Activated CD8-positive, alpha-beta memory T cell treated with anti-CD3 and anti-CD28 coated beads for 4 hours (primary cell): Measurements from ENCODE around the gene RAB12.

ENCODE experiments used
- DNase-seq, 2 donors: peaks; one replicate each; pipeline ENCODE4 v3.0.0-alpha.2; 2020; ENCODE audit warnings: low read depth in 2 of 2

RAB12 gene

DNA sequence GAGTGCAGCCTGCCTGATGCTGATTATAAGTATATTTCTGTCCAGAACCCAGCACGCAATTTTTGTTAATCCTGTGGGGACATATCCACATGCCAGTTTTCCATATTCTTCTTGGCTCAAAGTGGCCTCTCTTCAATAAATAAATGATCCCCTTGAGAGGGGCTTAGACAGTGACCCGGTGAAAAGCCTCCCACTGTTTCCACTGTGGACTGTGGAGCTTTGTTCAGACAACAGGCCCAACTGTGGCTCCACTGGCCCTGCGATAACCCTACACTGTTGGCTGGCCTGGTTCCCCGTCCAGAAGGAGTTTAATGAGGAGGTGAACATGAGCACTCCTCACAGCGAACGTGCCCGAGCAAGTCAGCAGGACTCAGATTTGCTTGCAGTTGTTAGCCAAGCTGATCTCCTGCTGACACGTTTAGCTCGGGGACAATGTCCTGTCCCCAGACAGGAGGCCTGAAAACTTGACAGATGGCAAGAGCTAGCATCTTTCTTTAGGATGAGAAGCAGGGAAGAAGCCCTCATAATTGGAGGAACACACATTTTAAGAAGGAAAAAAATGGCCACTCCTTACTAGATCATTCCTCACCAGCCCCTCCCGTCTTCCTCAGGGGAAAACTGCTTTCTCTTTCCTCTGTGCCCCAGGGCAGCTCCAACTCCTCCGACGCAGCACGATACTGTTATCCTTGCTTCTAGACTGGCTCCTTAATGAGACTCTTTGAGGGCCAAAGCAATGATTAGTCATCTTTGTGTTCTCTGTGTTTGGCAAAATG is 76.1 kb downstream of the RAB12 start:
- no peak for DNase-seq

DNA sequence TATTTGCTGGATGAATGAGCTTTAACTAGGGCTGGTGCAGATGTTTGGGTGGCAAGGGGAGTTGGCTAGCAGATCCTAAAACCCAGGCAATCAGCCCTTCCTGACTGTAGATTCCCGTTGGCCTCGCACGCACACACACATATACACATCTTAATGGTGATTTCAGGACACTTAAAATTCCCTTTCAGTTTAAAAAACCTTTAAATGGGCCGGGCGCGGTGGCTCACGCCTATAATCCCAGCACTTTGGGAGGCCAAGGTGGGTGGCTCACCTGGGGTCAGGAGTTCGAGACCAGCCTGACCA is 76.6 kb downstream of the RAB12 start:
- DNase-seq, result no peak

- DNase-seq, result no peak
These were observed 77.4 kb downstream of the RAB12 start for GRCh38 chr18:8686611-8687010.

DNA sequence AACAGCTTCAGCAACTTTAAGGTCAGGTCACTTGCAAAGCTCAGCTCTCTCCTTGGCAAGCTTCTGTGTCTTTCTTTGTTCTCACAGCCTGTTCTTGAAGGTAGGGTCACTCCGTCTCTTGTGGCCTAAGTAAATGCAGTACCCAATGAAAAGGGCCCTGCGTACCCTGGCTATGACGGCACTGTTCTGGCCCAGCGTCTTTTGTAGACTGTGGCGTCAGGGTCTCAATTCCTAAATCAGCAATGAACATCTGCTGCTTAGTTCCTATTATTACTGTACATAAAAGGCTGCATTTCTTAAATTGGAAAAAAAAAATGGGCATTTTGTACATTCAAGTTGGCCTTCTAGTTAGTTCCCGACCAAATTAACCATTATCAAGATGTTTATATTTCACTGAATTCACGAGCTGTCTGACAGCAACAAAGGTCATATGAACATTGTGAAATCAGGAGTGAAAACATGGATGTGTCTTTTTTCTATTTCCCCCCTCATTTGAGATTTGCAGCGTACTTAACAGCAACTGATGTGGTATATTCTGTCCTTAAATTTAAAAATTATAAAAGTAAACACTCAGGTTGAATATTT is 79.1 kb downstream of the RAB12 start:
- DNase-seq, result no peak

DNA sequence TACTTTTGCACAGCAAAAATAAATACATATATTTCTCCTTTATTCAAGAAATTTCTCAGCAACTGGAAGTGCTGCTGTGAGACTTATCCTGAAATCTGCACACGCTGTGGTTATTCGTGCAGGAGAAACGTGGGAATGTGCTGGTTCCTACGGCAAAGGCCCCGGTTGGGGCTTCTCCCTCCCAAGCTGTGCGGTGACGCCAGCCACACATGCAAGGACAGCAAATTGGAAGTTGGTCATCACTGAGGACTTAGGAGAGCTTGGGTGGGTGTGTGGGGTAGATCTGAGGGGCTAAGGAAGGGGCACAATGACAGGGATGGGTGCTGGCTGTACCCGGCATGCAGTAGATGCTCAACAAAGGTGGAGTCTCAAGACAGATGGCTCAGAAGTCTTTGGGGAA is 79.6 kb downstream of the RAB12 start:
- no peak for DNase-seq
